NCI-H2107 treated with DMSO at 0.1 percent for 48 hours (cell line): ENCODE measurements around the gene PEAK1.

Source experiments
- DNase-seq: peaks from one replicate; lab custom pipeline; 2025; ENCODE audit not compliant: unreplicated experiment; lab: John Stamatoyannopoulos, UW

PEAK1 gene

GRCh38 chr15:77068633-77069032 is 351.3 kb downstream of the PEAK1 start:
- no peak for DNase-seq

DNA sequence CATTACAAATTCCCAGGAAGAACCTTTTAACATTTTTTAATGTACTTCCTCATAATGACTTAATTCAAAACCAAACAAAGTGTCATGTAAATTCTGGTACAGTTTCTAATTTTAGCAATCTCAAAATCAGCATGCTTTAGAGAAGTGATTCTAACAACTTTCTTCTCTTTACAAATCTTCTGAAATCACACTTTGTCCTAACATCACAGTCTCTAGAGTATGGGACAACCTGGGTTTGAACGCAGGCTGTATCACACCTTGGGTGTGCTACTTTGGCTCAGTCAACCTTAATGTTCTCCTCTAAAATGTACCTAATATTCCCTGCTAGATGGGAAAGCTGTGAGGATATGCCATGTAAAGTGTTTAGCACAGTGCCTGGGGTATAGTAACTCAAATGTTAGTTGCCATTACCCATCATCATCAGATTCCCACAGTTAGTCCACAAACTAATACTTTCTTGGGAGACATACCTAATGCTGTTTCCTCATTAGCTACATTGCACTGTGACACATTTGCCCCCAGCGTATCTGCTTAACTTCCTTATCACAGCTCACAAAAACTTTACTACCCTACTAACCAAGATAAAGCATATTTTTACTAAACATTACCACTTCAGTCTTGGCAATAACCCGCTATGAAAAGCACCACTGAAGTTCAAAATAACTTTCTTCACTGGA is 352.1 kb downstream of the PEAK1 start:
- no peak for DNase-seq

DNA sequence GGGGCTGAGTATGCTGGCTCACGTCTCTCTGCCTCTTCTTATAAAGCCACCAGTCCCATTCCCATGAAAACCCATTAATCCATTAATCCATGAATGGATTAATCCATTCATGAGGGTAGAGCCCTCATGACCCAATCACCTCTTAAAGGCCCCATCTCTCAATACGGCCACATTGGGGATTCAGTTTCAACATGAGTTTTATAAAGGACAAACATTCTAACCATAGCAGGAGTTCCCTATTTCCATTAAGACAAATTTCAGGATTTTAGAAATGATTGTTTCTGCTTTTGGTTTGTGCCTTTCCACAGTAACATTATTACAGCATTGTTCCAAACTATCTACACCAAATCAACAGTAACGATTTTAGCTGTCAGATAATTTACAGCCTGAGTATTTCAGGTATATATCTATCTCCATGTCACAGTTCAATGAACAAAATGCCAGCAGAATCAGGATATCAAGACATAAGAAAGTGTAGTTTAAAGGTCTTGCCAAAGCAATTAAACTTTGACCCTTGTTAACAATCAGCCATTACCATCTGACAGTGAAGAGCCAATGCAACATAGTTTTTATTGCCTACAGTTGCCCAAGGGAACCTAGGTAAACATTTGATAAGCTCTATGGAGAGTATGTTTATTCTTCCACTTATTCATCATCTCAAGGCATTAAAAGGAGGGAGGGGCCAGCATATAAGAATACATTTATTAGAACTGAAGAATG is 352.8 kb downstream of the PEAK1 start:
- no peak for DNase-seq

DNA sequence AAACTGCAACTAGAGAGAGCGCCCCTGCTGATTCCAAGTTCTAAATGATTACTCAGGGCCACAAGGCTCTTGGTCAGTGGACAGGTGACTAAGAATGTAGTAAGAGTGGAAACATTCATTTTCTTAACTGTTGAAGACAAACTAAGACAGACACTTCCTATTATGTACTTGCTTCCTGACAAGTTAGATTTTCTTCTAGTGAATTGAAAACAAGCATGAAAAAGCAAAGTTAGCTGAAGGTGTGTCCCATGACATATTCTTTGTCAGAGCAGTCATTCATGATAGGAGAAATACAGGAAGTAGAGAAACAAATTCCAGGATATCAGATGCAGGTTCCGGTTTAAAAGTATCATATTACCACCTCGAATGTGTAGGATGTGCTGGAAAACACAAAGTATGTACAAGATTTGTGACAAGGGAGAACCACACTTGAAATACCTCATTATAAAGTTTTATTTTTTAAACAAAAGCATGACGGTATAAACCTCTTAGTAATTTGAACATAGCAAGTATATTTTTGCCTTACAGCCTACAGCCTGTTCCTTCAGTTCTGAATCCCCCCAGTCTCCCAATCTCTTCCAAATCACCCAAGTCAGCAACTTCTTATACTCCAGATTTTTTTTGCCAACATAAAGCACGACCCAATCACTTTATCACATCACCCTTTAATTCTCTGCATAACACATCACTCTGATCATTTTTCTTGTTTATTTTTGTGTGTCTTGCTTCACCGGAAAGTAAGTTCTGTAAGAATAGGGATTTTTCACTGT is 355.2 kb downstream of the PEAK1 start:
- DNase-seq = no peak

DNA sequence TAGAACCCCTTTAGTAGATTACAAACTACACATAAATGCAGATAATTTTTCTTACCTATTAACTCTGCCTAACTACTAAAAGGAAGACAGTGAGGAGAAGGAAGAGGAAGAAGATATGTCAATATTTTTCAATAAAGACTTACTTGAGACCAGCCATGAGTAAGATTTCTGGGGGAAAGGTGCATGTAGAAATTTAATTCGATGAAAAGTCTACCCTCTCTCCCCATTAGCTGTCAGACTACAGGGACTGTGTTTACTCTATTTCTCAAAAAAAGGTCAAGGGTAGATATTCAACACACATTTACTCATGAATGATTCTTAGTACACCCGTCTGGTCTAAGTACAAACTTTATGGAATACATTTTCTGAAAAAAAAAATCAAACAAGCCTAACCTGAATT is 355.8 kb downstream of the PEAK1 start:
- DNase-seq = no peak

DNA sequence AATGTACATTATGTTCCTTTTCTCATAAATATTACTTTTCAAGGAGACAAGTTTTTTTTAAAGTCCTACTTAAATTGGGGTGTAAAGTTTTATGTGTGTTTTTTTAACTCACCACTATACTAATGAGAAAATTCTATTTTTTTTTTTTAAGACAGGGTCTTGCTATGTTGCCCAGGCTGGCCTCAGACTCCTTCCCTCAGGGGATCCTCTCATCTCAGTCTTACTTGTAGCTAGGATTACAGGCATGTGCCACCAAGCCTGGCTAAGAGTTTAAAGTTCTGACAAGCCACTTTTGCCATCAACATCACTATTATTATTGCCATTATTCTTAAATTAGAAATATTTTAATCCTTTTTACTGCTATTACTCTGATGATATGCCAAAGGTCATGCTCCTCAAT is 356.7 kb downstream of the PEAK1 start:
- no peak for DNase-seq

DNA sequence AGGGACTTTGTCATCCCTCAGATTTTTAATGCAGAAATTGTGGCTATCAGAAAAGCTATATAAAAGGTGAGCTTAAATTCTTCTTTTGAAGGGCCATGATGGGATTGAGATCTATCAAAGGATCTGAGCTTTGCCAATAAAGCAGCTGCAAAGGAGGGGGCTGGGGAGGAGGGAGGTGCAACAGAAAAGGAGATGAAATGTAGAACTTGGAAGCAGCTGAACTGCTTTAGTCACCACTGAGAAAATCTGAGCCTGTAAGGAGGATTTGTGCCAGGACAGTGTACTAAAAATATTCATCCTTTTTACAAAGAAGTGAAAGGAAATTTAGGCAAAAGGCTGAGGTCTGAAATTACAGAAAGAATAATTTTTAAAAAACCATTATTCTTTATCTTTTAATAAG is 359.4 kb downstream of the PEAK1 start:
- no peak for DNase-seq

DNA sequence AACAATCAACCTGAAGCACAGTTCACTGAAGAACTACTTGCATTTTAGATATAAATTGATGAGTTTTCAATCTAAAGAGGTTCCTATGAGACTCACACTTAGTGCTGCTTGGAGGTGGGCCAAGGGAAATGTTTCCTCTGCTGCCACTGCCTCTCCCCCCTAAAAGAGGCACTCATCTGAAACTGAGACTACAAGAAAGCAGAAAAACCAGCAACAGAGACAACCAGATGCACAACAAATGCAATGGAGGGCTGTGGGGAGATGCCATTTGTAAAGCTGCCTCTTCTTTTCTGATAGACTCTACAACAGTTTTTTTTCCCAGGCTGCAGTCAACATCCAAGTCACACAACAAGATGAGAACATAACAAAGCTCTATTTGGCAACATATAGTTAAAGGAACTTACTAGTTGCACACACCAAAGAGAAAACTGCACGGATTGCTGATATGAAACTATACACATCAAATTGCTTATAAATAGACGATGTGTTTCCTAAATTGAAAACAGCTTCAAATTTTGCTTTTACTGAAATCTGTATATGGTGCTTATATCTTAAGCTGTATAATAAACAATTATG is 360.0 kb downstream of the PEAK1 start:
- no peak for DNase-seq

- no peak for DNase-seq
These were observed 361.4 kb downstream of the PEAK1 start for GRCh38 chr15:77058468-77058867.

GRCh38 chr15:77057685-77058084 is 362.2 kb downstream of the PEAK1 start:
- DNase-seq = no peak

DNA sequence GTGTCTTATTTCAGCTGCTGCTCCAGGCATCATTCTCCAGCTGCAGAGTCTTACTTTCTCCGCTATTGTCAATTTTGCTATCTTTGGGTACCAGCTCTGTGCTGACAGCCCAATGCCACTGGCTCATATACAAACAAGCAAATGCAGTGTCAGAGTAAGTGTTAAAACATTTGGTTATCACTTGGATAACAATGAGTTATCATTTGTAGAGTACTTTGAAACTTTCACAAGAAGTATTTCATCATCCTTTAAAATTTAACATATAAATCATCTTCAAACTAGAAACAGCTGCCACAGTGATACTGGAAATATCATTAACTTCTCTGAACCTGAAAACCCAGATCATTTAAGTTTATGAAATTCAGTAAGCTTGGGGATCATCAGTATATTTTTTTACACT is 362.8 kb downstream of the PEAK1 start:
- DNase-seq = no peak

DNA sequence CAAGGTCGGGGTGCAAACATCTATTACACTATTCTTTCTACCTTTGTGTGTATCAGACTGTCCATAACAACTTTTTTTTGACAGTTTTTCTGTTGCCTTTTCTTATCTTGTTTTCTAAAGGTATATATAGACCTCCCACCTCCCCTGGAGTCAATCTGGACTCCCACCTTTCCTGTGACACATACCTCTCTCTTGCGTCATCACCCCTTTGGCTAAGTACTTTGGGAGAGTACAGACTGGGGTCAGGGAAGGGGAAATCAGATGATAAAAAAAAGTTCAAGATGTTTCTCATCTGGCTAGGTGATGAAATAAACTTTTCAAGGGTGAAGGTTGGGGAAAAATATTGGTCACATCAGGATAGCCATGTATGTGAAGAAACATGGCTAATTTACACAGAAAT is 366.2 kb downstream of the PEAK1 start:
- DNase-seq = no peak

DNA sequence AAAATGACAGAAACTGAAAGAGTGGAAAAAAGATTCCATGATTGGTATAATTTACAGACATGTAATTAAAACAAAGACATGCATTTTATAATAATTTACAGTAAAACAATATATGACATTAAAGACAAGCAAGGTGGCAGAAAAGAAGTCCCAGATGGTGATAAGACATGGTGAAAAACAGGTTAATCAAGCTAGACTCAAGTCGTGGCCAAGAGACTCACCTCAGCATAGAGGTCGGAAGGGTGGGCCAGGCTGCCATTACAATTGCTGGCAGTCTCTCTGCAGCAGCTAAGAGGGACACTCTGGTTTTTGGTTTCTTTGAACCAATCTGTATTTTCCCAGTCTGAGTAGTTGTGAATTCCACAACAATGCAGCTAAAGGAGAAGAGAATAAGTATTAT is 367.3 kb downstream of the PEAK1 start:
- DNase-seq = no peak
